Nephron progenitor cell (in vitro differentiated cells): Measurements from ENCODE around the gene HSPG2.
A peak's percentile ranks its signal among the peaks of the same experiment; 100 is the strongest.

Experiments used
- DNase-seq: peaks from one replicate; pipeline ENCODE4 v3.0.0; 2021
- H3K27ac Mint-ChIP-seq: 2 replicates; pipeline ENCODE4 v1.8.0; 2021; ENCODE audit warnings: mild to moderate bottlenecking, moderate library complexity, mixed read lengths
- H3K27me3 Mint-ChIP-seq: 2 replicates; pipeline ENCODE4 v1.8.0; 2021; ENCODE audit warnings: mild to moderate bottlenecking, low read depth, mixed read lengths; ENCODE audit not compliant: poor library complexity
- H3K36me3 Mint-ChIP-seq: 2 replicates; pipeline ENCODE4 v1.8.0; 2021; ENCODE audit warnings: low read depth, mixed read lengths
- H3K4me1 Mint-ChIP-seq: 2 replicates; pipeline ENCODE4 v1.8.0; 2021; ENCODE audit warnings: mixed read lengths
- H3K4me3 Mint-ChIP-seq: 2 replicates; pipeline ENCODE4 v1.8.0; 2021; ENCODE audit warnings: mild to moderate bottlenecking, moderate library complexity, mixed read lengths
- H3K9me3 Mint-ChIP-seq: 2 replicates; pipeline ENCODE4 v1.8.0; 2021; ENCODE audit warnings: mild to moderate bottlenecking, moderate library complexity, mixed read lengths
- CTCF ChIP-seq: fragments of 200-600 bp; sonication (generic); IDR thresholded peaks from 2 replicates; pipeline ENCODE4 v1.5.0; 2021; ENCODE audit warnings: antibody characterized with exemption

Gene HSPG2

GRCh38 chr1:21930629-21931170 is 6.4 kb downstream of the HSPG2 start:
- no peaks in the 10 kb centered on the region for H3K9me3 Mint-ChIP-seq
- peak overlapping the region; percentile 19 for H3K27ac Mint-ChIP-seq
- no peak overlapping the region for H3K4me3 Mint-ChIP-seq
- peaks cover 10% of the 10 kb centered on the region for H3K36me3 Mint-ChIP-seq
- TF ChIP-seq CTCF: no peak
- peaks cover 2% of the 10 kb centered on the region for H3K27me3 Mint-ChIP-seq
- H3K4me1 Mint-ChIP-seq: peaks cover 81% of the 10 kb centered on the region
- DNase-seq: no peak

DNA sequence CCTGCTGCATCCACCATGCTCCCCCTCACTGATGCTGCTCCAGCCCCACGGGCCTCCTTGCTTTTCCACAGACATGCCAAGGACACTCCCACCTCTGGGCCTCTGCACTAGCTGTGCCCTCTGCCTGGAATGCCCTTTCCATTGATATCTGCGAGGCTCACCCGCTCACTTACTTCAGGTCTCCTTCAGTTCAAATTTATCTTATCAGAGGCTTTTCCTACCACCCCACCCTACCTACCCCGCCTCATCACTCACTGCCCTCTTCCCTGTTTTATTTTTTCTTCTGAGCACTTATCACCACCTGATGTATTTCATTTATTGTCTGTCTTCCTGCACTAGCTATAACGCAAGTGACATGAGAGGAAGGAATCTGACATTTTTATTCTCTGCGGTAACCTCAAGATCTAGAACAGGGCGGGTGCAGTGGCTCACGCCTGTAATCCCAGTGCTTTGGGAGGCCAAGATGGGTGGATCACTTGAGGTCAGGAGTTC is 7.0 kb downstream of the HSPG2 start:
- TF ChIP-seq CTCF: no peak
- Mint-ChIP-seq H3K36me3 (peaks cover 10% of the 10 kb centered on the region), H3K27ac (peak overlapping the region; percentile 49), H3K4me3 (no peak overlapping the region), H3K4me1 (peaks cover 81% of the 10 kb centered on the region), H3K27me3 (peaks cover 2% of the 10 kb centered on the region), H3K9me3 (no peaks in the 10 kb centered on the region)
- DNase-seq: no peak

- no peak for DNase-seq
- no peaks in the 10 kb centered on the region for H3K9me3 Mint-ChIP-seq
- peaks cover 2% of the 10 kb centered on the region for H3K27me3 Mint-ChIP-seq
- H3K36me3 Mint-ChIP-seq: peaks cover 10% of the 10 kb centered on the region
- H3K27ac Mint-ChIP-seq: no peak overlapping the region
- H3K4me1 Mint-ChIP-seq: peaks cover 86% of the 10 kb centered on the region
- no peak overlapping the region for H3K4me3 Mint-ChIP-seq
- TF ChIP-seq CTCF: no peak
These were observed 9.4 kb downstream of the HSPG2 start for GRCh38 chr1:21927533-21928237.

DNA sequence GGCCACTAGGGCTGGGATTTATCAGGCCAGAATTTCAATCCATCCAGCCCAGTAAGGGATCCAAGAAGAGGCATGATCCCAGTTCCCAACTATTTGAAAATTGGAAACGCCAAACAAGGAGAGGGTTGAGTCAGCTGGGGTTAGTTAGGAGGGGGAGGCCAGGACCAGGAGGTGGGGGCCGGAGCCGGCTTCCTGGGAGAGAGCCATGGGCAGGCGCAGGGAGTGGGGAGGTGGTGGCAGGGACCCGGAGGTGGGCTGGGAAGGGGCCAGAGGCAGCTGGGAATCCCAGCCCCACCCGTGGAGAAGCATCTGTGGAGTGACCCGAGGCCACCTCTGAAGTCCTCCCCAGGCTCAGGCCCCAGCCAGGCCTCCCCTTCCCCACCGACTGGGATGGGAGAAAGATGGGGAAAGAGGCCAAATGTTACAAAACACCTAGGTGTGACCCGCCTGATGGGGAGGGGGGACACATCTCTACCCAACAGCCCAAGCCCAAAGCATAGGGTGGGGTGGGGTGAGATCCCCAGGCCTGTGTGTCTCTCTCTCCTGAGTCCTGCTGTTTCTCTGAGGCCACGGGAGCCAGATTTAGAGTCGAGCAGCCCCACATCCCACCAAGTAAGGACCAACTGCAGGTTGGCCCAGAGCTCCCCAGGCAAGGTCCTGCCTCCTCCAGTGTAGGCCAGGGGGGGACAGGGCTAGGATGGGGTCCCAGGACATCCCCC is 10.1 kb downstream of the HSPG2 start:
- no peak overlapping the region for H3K27ac Mint-ChIP-seq
- TF ChIP-seq CTCF: no peak
- DNase-seq: no peak
- H3K27me3 Mint-ChIP-seq: peaks cover 2% of the 10 kb centered on the region
- peaks cover 86% of the 10 kb centered on the region for H3K4me1 Mint-ChIP-seq
- H3K9me3 Mint-ChIP-seq: no peaks in the 10 kb centered on the region
- peaks cover 10% of the 10 kb centered on the region for H3K36me3 Mint-ChIP-seq
- no peak overlapping the region for H3K4me3 Mint-ChIP-seq

- H3K27me3 Mint-ChIP-seq: peaks cover 2% of the 10 kb centered on the region
- no peak overlapping the region for H3K4me3 Mint-ChIP-seq
- H3K27ac Mint-ChIP-seq: peak overlapping the region; percentile 68
- peaks cover 10% of the 10 kb centered on the region for H3K36me3 Mint-ChIP-seq
- H3K9me3 Mint-ChIP-seq: no peaks in the 10 kb centered on the region
- H3K4me1 Mint-ChIP-seq: peaks cover 88% of the 10 kb centered on the region
- no peak for DNase-seq
- no peak for TF ChIP-seq CTCF
These were observed 11.0 kb downstream of the HSPG2 start for GRCh38 chr1:21926065-21926464.
